OCI-LY1 (cell line): ENCODE data around the gene ETFB.

Experiments used
- EZH2 ChIP-seq: fragments of 200-600 bp; sonication (generic), shearing (Covaris generic); IDR thresholded peaks from 2 replicates; pipeline ENCODE4 v1.8.0; 2017; ENCODE audit warnings: borderline replicate concordance, mixed run types, mild to moderate bottlenecking, antibody characterized with exemption, low read length, moderate library complexity, mixed read lengths
- TF ChIP-seq, protein P1 (sequence below): fragments of 200-600 bp; sonication (generic), shearing (Covaris generic); IDR thresholded peaks from 2 replicates; pipeline ENCODE4 v1.5.1; 2017; ENCODE audit warnings: mild to moderate bottlenecking, antibody characterized with exemption, low read length, moderate library complexity, mixed read lengths

DNA sequence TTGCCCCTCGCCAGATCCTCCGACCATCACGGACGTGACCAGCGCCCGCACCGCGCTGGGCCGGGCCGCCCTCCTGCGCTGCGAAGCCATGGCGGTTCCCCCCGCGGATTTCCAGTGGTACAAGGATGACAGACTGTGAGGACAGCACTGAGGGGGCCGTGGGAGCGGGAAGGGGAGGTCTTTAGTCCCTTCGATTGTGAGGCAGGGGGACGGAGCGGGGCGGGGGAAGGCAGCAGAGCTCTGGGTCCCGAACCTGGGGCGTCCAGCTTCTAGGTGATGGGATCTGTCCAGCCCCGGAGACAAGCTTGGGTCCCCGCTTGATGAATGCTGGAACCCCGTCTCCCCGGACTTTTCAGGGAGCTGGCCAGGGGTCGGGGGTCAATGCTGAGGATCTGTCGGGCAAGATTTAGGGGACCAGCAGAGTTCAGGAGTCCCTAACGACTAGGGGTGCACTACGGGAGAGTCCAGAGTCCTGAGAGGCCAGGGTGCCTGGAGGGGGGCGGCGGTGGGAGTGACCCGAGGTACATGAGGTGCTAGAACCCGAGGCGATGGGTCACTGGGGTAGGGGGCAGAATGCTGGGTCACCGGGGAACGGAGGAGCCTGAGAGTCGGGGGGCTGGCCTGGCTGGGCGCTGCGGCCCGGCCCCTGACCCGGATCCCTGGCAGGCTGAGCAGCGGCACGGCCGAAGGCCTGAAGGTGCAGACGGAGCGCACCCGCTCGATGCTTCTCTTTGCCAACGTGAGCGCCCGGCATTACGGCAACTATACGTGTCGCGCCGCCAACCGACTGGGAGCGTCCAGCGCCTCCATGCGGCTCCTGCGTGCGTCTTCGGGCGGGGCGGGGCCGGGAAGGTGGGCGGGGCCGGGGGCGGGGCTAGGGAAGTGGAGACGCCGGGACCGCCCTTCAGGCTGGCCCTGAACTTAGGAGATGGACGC lies 38.9 kb downstream of the ETFB start:
- TF ChIP-seq, protein P1, sequence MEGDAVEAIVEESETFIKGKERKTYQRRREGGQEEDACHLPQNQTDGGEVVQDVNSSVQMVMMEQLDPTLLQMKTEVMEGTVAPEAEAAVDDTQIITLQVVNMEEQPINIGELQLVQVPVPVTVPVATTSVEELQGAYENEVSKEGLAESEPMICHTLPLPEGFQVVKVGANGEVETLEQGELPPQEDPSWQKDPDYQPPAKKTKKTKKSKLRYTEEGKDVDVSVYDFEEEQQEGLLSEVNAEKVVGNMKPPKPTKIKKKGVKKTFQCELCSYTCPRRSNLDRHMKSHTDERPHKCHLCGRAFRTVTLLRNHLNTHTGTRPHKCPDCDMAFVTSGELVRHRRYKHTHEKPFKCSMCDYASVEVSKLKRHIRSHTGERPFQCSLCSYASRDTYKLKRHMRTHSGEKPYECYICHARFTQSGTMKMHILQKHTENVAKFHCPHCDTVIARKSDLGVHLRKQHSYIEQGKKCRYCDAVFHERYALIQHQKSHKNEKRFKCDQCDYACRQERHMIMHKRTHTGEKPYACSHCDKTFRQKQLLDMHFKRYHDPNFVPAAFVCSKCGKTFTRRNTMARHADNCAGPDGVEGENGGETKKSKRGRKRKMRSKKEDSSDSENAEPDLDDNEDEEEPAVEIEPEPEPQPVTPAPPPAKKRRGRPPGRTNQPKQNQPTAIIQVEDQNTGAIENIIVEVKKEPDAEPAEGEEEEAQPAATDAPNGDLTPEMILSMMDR: no peak
- TF ChIP-seq EZH2: no peak
